HEK293 (cell line): ENCODE results near the gene MEG3.

Experiments used
- CTCF ChIP-seq: fragments of 450-650 bp; formaldehyde crosslinking; IDR thresholded peaks from 2 replicates; pipeline ENCODE4 v1.5.1; 2016; ENCODE audit warnings: missing biosample characterization, missing genetic modification characterization
- PATZ1 ChIP-seq: fragments of 450-650 bp; formaldehyde crosslinking; IDR thresholded peaks from 2 replicates; pipeline ENCODE4 v1.5.1; 2016; ENCODE audit warnings: missing biosample characterization, missing genetic modification characterization
- TCF7L2 ChIP-seq: IDR thresholded peaks from 2 replicates; pipeline ENCODE4 v1.6.1; 2011; ENCODE audit warnings: low read depth, mild to moderate bottlenecking, inconsistent platforms, low read length, moderate library complexity, borderline replicate concordance
- ZBTB1 ChIP-seq: fragments of 450-650 bp; formaldehyde crosslinking; IDR thresholded peaks from 2 replicates; pipeline ENCODE4 v1.5.1; 2016; ENCODE audit warnings: missing biosample characterization, missing genetic modification characterization
- ZBTB11 ChIP-seq: fragments of 450-650 bp; formaldehyde crosslinking; conservative IDR thresholded peaks from 2 replicates; pipeline ENCODE4 v1.5.1; 2016; ENCODE audit warnings: low read depth, missing biosample characterization, missing genetic modification characterization
- ZBTB21 ChIP-seq: fragments of 450-650 bp; formaldehyde crosslinking; IDR thresholded peaks from 2 replicates; pipeline ENCODE4 v1.5.1; 2017; ENCODE audit warnings: missing biosample characterization, missing genetic modification characterization

- TF ChIP-seq ZBTB1 (tag by site-specific recombination) (no peak), ZBTB21 (tag by site-specific recombination) (no peak), PATZ1 (tag by site-specific recombination) (no peak), TCF7L2 (no peak), ZBTB11 (tag by site-specific recombination) (no peak), CTCF (tag by site-specific recombination) (no peak)
These were observed 3.2 kb upstream of the MEG3 start for GRCh38 chr14:100822532-100823296.
